GM12892 (cell line): Measurements from ENCODE around the gene TMEM141.
A peak's percentile ranks its signal among the peaks of the same experiment; 100 is the strongest.

Source experiments
- DNase-seq: peaks from one replicate; pipeline ENCODE4 v3.0.0; 2011; ENCODE audit not compliant: insufficient read length
- FAIRE-seq: peaks from 2 replicates; lab custom pipeline; 2011; peaks lifted over from hg19 to GRCh38; lab: Jason Lieb, UNC
- POLR2A ChIP-seq: IDR thresholded peaks from 2 replicates; pipeline ENCODE4 v1.6.1; 2011; ENCODE audit warnings: low read depth, low read length, control low read depth
- POLR2AphosphoS5 ChIP-seq: IDR thresholded peaks from 2 replicates; pipeline ENCODE4 v1.6.1; 2011; ENCODE audit warnings: low read depth, low read length, control low read depth
- TAF1 ChIP-seq: IDR thresholded peaks from 2 replicates; pipeline ENCODE4 v1.6.1; 2011; ENCODE audit warnings: low read depth, mild to moderate bottlenecking, control low read depth, low read length, borderline replicate concordance

Gene TMEM141

DNA sequence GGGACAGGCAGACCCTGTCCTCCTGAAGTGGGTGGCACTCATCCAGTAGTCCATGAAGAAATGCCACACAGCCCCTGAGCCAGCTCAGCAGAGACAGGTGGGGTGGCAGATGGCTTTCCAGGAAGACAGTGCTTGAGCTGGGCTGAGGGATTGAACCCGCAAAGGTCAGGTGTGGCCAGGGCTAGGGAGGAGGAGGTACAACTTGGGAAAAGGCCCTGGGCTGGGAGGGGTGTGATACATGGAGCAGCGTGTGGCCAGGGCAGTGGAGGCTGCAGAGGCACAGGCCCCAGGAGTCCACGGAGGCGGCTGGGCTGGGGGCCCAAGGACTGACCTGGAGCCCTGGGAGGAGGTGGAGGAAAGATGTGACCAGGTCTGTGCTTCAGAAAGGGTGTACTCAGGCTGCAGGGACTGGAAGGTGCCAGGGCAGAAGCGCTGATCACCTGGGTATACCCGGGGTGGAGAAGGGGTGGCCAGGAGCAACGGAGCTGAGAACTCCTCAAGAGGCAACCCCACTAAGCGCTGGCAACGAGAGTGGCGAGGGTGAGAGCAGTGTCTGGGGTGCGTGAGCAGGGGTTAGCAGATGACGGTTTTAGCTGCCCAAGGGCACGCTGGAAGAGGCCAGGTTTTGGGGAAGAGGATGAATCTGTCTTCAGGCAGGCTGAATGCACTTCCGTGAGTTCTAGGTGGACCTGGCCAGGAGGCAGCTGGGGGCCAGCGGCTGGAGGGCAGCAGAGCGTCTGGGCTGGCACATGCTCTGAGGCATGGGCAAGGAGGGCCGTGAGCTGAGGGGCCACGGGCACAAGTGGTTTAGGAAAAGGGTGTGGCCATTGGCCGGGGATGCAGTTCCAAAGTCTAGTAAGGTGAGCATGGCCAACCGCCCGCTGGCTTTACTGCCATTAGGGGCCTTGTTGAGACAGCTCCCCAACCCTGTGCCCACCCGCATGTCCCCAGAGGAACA, 12.7 kb downstream of the TMEM141 start:
- no peak for TF ChIP-seq POLR2A
- FAIRE-seq (no peak), DNase-seq (no peak)

DNA sequence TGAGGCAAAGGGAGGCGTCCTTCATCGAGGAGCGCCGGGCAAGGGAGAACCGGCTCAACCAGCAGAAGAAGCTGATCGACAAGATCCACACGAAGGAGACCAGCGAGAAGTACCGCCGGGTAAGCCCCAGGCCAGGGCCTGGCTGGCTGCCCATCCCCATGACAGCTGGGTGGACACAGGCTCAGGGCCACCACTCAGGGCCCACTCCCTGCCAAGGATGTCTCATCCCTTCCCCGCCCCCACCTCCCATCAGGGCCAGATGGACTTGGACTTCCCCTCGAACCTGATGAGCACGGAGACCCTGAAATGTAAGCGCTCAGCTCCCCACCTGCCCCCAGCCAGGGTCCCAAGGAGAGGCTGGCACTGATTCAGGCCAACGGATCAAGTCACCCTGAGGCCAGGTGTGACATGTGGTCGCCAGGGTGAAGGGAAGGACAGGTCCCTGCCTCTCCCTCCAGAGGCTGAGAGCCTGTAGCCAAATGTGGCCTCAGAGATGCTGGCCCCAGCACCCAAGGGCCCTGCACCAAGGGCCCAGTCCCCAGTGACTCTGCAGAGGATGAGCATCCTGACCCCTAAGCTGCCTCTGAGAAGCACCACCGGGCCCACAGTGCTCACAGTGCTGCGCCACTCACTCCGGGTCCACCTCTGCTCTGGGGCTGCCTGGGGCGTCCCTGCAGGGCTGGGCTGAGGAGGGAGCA, 13.5 kb downstream of the TMEM141 start:
- DNase-seq (no peak), FAIRE-seq (no peak)
- TF ChIP-seq TAF1 (no peak), POLR2AphosphoS5 (no peak), POLR2A (no peak)

DNA sequence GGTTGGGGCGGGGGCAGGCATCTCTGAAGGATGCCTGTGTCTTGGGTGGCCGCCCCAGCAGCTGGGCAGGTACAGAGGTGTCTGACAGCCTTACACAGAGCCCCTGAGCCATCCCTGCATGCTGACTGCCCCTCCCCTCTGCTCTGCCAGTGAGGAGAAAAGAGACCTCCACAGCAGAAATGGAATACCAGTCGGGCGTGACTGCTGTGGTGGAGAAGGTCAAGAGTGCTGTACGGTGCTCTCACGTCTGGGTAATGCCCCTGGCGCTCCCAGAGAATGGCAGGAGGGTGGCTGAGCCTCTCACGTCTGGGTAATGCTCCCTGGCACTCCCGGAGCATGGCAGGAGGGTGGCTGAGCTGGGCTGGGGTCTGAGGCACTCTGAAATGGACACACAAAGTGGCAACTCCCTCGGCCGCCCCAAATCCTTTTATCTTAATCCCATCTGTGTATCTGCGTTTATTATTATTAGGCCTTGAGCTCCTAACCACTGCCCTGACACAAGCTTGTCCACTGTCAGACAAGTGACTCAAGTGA, 14.1 kb downstream of the TMEM141 start:
- TF ChIP-seq POLR2A (no peak), TAF1 (no peak), POLR2AphosphoS5 (no peak)
- DNase-seq = no peak
- no peak for FAIRE-seq

DNA sequence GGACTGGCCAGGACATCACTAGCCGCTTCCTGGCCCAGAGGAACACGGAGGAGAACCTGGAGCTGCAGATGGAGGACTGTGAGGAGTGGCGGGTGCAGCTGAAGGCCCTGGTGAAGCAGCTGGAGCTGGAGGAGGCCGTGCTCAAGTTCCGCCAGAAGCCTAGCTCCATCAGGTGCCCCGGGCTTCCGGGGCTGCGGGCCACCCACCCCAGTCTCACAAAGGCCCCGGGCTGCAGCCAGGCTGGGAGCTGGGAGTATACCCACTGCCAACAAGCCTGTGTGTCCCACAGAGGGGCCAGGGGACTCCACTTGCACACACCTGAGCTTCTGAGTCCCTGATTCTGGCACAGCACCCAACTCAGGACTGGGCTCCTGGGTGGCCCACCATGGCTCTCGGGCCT, 14.9 kb downstream of the TMEM141 start:
- FAIRE-seq (no peak), DNase-seq (no peak)
- TF ChIP-seq POLR2A = no peak
- no peak for TF ChIP-seq TAF1
- TF ChIP-seq POLR2AphosphoS5 = no peak

DNA sequence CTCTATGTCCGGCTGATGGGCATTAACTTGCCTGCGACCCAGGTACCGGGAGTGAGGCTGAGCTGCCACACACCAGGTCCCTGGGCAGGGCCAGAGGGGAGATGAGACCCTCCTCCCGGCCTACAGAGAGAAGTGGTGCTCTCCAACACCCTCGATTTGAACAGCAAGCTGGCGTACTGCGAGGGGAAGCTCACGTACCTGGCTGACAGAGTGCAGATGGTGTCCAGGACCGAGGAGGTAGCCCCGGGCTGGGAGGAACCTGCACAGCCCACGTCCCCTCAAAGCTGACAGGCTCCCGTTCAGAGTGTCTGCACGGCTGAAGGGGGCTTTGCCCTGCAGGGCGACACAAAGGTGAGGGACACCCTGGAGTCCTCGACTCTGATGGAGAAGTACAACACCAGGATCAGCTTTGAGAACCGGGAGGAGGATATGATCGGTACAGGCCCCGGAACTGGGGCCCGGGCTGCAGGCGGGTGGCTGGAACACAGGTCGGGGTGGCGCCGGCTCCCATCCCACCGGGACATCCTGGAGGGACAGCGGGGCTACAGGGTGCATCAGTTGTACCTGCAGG, 15.6 kb downstream of the TMEM141 start:
- TF ChIP-seq POLR2AphosphoS5 (no peak), TAF1 (no peak), POLR2A (no peak)
- FAIRE-seq = no peak
- no peak for DNase-seq

DNA sequence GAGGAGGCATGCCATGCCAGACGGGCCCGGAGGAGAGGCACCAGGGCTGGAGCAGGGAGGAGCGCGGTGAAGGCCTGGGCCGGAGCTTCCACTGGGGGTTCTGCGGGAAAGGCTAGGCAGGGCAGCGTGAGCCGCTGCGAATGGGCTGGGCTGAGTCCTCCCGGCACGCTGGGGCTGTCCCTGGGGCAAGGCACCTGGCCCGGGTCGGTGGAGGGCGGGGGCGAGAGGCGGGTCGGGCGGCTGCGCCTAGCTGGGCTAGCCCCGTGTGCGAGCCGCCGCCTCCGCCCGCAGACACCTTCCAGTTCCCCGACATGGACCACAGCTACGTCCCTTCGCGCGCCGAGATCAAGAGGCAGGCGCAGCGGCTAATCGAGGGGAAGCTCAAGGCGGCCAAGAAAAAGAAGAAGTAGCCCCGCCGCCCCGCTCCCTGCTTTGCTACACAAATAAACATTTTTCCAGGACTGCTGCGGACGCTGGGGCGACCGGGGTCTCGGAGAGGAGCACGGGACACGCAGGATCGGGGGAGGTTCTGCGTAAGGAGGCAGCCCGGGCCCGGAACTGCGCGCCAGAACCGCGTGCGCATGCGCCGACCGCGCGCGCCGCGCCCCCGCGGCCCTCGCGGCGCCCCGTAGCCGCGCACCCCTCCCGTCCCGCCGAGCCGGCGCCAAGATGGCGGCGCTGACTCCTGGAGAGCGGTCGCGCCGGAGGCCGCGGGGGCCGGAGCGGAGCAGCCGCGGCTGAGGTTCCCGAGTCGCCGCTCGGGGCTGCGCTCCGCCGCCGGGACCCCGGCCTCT, 16.3 kb downstream of the TMEM141 start, which contains the start of gene RABL6:
TSS of gene RABL6 (plus strand) at position 668 of the 794 bp plus-strand sequence. CDS start 249 bp downstream, outside the sequence.
- FAIRE-seq (peak; percentile 87), DNase-seq (peak; percentile 98)
- TF ChIP-seq POLR2AphosphoS5 = peak; percentile 61
- peak; percentile 92 for TF ChIP-seq TAF1
- peak; percentile 93 for TF ChIP-seq POLR2A

DNA sequence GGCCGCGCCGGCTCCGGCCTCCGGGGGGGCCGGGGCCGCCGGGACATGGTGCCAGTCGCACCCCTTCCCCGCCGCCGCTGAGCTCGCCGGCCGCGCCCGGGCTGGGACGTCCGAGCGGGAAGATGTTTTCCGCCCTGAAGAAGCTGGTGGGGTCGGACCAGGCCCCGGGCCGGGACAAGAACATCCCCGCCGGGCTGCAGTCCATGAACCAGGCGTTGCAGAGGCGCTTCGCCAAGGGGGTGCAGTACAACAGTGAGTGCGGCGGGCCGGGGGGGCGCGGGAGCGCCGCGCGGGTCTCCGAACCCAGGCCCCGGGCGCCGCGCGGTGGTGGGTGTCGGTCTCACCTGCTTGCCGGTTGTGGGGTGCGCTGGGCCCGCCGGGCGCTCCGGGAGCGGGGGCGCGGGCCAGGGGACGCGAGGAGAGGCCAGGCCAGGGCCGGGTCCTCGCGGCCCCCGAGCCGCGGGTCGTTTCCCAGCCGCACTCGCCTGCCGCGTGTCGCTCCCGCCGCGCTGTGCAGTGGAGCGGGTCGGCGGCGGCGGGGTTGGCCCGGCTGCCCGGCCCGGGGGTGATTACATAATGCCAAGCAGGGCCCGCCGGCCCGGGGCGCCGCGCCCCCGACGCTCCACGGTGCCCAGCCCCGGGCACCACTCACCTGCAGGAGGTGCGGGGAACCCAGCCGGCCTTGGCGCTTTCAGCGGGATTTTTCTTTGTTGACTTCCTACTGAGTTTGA, 17.1 kb downstream of the TMEM141 start:
- FAIRE-seq = no peak
- no peak for DNase-seq
- no peak for TF ChIP-seq POLR2AphosphoS5
- peak; percentile 81 for TF ChIP-seq TAF1

DNA sequence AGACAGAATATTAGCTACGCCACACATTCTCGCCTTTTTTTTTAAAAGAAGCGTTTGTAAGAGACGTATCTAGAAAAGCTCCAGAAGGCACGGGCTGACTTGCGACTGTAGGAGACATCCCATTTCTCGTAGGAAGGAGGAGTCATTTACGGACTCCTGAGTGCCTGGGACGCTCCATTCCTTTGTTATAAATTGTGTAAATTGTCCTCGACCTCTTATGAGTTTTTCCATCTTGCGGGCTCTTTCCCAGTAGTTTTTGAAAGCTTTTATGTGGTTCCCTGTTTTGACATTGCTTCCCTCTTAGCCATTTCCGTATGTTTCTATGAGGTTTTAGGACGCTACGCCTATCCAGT, 17.6 kb downstream of the TMEM141 start:
- no peak for FAIRE-seq
- TF ChIP-seq POLR2AphosphoS5 (no peak), POLR2A (no peak), TAF1 (no peak)
- no peak for DNase-seq

DNA sequence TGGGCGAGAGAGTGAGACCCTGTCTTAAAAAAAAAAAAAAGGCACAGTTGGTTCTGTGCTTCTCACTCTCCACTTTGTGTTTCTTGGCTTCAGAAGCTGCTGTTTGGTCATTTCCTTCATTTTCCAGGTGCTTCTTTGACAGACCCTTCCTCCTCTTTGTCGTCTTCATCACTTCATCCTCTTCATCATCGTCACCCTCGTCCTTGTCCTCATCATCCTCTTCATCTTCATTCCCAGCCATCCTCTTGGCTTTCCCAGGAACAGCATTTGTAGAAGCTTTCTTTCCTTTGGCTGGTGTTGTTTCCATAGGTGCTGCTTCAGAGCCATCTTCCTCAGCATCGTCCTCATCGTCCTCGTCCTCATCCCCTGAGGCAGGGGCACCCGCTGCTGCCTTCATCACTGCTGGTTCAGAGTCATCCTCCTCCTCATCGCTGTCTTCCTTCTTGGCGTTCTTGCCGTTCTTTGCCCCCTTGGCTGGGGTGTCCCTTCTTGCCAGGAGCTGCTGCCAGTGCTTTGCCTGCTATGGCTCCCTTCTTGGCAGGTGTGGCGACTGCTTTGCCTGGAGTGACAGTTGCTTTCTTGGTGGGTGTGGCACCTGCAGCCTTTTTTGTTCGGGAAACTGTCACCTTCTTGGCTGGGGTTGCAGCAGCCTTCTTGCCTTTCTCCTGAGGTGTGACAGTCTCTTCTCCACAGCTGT, 23.7 kb downstream of the TMEM141 start:
- DNase-seq (no peak), FAIRE-seq (no peak)
- TF ChIP-seq POLR2A = no peak
- no peak for TF ChIP-seq TAF1
- TF ChIP-seq POLR2AphosphoS5 = no peak

DNA sequence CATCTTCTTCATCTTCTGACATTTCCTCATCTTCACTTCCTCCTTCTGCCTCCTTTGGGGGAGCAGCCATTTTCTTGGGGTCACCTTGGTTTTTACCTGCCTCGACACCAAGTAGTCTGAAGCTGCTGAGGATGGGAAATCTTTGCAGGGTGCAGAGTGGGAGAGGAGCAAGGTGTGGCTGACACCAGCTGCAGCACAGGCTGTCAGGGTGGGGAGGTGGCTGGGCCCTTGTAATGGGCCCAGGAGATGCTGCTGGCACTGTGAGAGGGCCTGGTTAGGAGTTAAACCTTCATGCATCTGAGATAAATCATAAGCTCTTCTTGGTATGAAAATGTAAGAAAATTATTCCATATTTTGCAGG, 24.3 kb downstream of the TMEM141 start:
- no peak for FAIRE-seq
- TF ChIP-seq POLR2AphosphoS5 (no peak), TAF1 (no peak), POLR2A (no peak)

More for the DNA sequence above, 24.3 kb downstream of the TMEM141 start:
- DNase-seq = no peak
